HS-5 (cell line): ENCODE data around the gene CARMIL3.
"Not testable (repeated sequence)": the region's sequence is repeated elsewhere in the genome, so short reads cannot be mapped to it uniquely, and the experiment has no call there.

ENCODE experiments used
- DNase-seq: peaks from one replicate; pipeline ENCODE4 v3.0.0-alpha.2; 2012; ENCODE audit warnings: low read depth

CARMIL3 gene

DNA sequence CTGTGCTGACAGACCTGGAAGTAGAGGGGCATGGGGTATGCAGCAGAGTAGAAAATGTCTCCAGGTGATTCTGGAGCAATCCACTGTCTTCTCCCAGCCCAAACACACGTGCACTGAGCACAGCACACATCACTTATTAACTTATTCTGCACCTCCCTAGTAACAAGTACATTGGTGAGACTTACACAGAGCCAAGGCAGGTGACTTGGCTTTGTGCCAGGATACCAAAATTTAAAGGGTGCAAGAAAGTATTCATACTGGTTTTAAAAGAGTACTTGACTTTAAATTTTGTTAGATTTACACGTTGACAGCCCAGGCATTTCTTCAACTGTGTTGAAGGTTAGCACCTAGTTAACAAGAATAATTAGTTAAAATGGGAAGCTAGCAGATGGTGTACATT lies 11.1 kb upstream of the CARMIL3 start:
- no peak for DNase-seq

DNA sequence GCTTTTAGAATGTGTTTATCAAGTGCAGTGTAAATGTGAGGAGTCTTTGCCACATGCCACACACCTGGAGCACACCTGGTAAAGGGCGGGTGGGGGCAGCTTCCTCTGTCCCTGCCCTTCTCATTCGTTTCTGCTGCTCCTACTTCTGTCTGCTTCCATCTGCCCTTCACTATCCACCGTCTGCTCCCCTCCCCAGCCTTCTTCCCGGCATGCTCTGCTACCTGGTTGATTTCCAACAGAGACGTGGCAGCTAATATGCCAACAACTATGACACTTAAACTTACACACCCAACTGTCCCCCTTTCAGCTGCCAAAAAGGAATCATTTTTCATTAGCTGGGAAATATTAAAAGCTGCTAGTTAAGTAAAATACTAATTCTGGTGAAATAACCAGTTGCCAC lies 9.1 kb upstream of the CARMIL3 start:
- no peak for DNase-seq

DNA sequence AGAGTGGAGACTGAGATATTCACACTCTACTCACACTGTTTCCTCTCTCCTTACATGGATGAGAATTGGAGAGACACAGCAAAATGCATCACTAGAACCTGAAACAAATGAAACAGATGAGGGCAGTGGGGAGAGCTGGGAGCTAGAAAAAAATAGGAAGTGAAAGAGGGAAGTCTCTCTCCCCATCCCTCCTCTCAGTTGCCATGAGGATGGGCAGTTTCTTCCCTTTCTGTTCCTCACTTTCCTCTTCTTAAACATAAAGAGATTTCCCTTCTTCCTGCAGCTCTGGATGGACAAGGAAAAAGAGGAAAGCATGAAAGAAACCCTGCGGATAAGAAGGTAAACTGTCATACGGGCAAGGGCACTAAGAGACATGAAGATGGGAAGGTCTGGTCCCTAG lies 2.8 kb upstream of the CARMIL3 start:
- DNase-seq: not testable (repeated sequence)

DNA sequence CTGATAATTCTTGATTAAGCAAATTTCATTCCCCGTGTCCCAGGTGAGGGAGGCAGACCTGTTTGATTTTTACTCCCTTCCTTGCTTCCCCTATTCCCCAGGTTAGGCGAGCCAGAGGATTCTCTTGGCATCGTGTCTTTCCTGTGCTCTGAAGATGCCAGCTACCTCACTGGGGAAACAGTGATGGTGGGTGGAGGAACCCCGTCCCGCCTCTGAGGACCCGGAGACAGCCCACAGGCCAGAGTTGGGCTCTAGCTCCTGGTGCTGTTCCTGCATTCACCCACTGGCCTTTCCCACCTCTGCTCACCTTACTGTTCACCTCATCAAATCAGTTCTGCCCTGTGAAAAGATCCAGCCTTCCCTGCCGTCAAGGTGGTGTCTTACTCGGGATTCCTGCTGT lies 1.1 kb upstream of the CARMIL3 start:
- DNase-seq: not testable (repeated sequence)

DNA sequence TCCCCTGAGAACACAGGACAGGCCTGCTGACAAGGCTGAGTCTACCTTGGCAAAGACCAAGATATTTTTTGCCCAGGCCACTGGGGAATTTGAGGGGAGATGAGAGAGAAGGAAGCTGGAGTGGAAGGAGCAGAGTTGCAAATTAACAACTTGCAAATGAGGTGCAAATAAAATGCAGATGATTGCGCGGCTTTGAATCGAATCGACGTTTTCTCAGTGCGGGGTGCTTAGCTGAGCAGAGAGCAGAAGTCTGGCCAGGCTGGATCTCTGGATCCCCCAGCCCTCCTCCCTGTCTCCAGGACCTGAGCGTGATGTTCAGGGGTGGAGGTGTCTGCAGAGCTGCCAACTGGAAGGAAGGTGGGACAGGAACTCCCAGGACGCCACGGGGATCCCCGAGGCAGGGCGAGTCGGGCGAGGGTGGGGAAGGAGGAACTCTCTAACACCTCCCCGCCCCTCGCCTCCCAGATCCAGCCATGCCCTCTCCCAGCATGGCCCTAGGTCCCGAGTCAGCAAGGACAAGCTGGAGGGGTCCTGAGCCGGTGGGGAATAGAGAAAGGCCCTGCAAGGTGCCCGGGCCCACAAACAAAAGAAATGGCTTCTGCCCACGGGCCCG lies 527 bp upstream of the CARMIL3 start:
- no peak for DNase-seq

DNA sequence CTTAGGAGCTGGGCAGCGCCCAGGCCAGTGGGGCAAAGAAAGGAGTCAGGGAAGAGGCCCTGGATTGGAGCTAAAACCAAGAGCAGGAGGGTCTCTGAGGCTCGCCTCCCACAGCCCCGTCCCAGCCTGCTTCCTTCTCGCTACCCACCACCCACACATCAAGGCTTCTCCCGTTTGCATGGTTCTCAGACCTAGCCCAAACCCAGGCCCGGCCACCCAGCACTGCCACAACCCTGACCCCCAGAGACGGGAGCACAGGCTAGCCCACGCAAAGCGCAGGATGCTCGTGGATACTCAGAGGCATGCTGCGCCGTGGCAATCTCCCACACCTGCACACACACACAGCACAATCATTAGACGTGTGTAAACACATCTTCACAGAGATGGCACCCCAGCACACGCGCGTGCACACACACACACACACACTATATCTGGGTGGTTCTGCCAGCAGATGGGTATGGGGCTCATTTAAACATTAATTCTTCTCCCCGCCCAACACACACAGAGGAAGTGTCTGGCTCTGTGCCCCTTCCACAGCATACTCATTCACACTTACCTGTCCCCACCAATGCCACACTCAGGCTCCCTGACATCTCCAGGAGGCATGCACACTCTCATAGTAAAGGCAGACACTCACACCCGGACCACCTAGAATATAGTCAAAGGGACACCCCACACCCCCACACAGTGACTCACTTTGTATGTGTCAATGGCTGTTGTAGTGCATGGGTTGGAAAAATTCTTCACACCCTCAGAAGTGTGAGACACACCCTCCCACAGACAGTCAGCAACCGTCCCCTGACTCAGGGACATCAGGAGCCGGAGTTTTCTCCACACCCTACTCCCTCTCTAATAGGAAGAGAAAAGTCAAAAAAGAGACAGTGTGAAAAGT lies 1.1 kb downstream of the CARMIL3 start:
- no peak for DNase-seq

DNA sequence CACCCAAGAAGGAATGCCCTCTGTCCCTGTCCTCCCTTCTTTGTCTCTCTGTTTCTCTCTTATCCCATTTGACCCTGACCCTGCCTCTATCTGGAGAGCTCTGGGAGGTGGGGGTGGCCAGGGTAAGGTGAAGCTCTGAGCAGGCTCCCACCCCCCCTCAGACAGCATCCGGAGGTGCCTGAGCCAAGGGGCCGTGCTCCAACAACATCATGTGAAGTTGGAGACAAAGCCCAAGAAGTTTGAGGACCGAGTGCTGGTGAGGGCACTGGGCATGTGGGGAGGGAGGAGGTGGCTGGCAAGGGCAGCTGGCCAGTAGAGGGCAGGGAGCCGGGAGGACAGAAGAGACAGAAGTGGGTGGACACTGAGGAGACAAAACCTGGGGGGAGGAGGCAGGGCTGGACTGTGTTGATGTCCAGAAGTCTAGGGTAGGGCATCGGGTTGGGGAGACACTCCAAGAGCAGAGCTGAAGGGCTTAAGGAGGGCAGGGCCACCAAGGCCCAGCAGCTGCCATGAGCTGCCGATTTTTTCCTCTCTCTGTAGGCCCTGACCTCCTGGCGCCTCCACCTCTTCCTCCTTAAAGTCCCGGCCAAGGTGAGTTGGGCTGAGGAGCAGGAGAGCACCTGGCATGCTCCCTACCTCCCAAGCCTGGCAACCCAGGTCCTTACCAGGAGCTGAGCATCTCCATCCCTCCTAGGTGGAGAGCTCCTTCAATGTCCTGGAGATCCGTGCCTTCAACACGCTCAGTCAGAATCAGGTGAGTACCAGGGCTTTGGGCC lies 1.9 kb downstream of the CARMIL3 start:
- no peak for DNase-seq

DNA sequence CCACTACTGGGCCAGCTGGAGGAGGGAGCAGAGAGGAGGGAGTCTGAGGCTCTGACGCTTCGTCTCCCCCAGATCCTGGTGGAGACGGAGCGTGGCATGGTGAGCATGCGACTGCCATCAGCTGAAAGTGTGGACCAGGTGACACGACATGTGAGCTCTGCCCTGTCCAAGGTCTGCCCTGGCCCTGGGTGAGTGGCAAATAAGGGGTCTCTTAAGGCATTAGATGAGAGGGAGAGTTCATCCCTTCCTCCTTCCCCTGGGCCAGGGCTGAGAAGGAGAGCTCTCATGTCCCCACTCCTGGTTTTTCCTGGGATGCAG lies 2.5 kb downstream of the CARMIL3 start:
- DNase-seq: no peak

DNA sequence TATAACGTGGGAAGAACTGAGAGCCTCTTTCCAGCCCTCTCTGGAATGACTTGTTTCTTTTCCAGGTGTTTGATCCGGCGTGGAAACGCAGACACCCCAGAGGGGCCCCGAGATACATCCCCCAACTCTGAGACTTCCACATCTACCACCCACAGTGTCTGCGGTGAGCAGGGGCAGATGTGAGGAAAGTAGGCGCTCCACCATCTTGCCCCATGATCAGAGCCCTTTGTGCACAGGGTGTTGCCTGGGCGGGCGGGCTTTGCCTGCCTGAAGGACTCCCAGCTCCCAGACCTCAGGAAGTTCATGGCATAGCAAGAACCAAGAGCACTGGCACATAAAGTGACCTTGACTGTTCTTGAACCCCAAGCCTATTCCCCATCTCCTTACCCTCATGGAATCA lies 2.8 kb downstream of the CARMIL3 start:
- no peak for DNase-seq

DNA sequence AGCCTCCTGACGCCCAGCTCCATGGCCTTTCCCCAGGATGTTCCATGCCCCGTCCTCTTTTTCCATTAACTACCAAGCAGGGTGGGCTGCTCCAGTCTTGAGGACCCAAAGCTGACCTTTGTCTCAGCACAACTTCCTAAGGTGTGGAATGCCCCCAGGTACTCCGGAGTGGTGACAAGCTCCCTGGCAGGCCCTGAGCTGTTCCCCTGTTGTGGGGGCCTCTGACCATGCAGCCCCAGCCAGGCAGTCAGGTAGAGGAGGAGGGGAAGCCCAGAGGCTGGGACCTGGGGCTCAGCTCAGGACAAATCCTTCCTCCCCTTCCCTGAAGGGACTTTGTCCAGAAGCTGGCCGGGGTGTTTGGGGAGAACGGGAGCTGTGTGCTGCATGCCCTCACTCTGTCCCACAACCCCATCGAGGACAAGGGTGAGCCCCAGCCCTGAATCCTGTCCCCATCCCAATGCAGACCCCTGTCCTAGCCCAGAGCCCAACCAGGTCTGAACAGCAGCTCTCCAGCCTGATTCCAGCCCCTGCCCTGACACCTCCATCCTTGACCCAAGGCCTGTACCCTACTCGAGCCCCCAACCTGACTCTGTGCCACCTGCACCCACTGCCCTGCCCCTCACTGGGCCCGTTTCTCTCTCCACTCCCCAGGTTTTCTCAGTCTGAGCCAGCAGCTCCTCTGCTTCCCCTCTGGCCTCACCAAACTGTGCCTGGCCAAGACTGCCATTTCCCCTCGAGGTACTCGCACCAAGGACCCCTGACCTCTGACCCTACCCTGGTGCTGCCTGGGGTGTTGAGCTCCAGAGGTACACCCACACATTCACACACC lies 4.4 kb downstream of the CARMIL3 start:
- no peak for DNase-seq

DNA sequence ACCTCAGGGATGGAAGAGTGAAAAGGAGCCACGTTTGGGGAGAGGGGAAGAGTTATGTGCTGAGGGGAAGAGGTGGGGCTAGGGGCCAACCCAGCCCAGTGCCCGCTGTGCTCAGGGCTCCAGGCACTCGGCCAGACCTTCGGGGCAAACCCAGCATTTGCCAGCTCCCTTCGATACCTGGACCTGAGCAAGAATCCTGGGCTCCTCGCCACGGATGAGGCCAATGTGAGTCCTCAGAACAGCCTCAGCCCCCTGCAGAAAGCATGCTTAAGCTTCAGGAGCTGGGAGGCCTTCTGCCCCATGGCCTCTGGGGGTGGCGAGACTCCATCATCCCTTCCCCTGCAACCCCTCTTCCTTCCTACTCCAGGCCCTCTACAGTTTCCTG lies 5.0 kb downstream of the CARMIL3 start:
- DNase-seq: no peak

DNA sequence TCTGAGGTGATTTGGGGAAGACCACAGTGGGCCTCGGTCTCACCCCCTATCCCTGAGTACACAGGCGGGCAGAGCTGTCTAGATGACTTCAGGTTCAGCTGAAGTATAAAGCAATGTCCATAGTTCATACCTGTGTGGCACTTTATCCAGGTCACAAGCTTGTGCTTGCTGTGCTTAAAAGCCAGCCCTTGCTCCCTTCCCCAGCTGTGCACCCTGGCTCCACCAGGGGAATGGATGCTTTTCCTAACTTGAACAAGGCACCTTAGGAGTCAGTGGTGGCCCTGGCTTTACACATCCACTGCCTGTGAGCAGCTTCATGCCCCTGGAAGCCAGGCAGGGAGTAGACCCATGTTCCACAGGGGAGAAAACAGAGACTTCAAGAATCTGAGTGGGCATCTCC lies 5.5 kb downstream of the CARMIL3 start:
- DNase-seq: no peak

DNA sequence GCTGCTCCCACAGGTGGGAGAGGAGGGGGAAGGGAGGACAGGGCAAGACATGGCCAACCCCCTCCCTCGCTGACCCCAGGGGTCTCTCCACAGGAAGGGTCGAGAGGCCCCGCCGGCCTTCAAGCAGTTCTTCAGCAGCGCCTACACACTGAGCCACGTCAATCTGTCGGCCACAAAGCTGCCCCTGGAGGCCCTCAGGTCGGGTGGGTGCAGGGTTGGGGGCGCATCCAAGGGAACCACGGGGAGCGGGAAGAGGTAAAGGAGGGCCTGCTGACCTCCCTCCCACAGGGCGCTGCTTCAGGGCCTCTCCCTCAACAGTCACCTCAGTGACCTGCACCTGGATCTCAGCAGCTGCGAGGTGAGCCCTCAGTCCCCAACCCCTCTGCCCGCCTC lies 6.1 kb downstream of the CARMIL3 start:
- no peak for DNase-seq

DNA sequence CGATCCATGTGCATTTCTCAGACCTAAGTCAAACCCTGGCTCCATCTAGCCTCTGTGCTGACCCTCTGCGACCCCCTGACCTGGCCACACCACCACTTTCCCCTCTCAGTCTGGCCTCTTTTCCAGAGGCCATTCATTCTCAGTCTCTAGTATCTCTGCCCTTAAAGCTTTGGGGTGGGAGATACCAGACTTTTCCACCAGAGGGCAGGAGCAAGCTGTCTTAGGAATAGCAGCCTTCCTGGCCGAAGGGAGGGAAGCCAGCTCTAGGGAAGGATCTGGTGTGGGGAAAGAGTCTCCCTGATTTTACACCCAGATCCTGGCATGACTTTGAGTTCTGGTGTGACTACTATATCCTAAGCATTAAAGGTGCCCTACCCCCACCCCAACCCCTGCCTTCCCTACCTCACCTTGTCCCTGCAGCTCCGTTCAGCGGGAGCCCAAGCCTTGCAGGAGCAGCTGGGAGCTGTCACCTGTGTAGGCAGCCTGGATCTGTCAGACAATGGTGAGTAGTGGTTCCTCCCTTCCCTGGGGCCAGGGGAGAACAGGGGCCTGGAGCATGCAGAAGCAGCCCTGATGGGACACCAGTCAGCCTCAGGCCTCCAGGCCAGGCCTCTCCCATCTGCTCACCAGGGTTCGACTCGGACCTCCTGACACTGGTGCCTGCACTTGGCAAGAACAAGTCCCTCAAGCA lies 6.6 kb downstream of the CARMIL3 start:
- peak; percentile 18 for DNase-seq

DNA sequence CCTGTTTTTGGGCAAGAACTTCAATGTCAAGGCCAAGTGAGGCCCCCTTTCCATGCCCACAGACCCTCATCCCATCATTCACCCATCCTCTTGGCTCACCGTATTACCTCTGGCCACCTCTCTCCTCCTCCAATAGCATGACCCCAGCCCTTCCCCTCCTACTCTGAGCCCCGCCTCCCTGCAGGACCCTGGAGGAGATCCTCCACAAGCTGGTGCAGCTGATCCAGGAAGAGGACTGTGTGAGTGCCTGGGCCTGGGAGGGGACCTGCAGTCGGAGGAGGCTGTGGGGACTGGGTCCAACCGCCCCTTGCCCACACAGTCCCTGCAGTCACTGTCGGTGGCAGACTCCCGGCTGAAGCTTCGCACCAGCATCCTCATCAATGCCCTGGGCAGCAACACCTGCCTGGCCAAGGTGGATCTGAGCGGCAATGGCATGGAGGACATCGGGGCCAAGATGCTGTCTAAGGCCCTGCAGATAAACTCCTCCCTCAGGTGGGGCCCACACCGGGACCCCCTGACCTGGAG lies 7.2 kb downstream of the CARMIL3 start:
- DNase-seq: no peak

DNA sequence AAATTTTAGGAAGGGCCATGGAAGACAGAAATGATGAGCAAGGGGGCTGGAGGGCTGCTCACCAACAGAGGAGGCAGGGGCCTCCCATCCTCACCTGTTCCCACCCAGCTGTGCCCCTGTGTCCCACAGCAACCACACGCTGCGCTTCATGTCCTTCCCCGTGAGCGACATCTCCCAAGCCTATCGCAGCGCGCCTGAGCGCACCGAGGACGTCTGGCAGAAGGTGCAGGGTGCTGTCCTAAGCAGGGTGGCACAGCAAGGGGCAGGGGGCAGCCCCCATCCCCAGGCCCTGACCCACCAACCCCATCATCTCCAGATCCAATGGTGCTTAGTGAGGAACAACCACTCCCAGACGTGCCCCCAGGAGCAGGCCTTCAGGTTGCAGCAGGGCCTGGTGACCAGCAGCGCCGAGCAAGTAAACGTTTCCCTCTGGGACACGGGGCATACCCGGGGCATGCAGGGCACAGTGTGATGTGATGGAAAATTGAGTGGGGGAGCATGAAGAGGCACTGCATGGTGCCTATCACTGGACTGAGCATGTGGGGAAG lies 8.1 kb downstream of the CARMIL3 start:
- DNase-seq: no peak

DNA sequence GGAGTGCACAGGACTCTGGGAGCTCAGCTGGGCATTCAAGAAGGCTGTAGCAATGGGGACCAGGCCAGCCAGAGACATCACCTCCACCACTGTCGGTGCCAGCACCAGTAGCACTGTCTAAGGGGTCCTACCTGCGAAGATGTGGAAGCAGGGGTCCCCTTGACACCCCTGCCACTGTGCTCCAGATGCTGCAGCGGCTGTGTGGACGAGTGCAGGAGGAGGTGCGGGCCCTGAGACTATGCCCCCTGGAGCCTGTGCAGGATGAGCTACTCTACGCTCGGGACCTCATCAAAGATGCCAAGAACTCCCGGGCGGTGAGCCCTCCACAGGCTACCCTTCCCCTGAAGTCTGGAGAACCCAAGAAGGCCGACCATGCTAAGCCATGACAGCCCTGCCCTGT lies 8.6 kb downstream of the CARMIL3 start:
- DNase-seq: no peak

DNA sequence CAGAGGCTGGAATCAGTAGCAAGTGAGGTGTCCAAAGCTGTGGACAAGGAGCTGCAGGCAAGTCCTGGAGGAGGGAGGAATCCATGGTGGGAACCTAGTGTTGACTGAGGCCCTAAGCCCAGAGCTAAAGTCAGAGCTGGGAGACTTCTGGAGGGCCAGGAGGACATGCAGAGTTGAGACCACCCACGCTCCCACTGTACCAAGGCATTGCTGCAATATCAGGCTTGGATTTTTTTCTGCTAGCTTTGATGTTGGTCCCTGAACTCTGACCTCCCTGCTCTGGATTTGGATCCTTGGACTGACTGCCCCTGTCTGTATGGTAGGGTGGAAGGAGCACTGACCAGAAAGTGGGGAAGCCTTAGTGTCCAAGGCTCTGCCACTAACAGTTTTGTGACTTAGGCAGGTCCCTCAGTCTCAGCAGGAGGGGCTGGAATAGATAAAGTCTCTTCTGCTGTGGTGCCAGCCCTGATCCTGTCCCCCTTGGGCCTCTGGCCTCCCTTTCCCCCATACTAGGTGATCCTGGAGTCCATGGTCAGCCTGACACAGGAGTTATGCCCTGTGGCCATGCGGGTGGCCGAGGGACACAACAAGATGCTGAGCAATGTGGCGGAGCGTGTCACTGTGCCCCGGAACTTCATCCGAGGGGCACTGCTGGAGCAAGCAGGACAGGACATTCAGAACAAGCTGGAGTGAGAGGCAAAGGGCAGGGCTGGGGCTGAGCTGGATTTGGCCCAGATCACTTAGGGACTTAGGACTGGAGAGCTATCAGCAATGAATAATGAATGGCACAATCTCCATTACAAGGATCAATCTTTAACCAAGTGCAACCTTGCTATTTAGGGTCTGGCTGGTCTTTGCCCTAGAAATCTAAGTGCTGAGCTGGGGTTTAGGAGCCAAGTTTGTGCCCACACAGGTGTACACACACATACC lies 9.4 kb downstream of the CARMIL3 start:
- DNase-seq: no peak

DNA sequence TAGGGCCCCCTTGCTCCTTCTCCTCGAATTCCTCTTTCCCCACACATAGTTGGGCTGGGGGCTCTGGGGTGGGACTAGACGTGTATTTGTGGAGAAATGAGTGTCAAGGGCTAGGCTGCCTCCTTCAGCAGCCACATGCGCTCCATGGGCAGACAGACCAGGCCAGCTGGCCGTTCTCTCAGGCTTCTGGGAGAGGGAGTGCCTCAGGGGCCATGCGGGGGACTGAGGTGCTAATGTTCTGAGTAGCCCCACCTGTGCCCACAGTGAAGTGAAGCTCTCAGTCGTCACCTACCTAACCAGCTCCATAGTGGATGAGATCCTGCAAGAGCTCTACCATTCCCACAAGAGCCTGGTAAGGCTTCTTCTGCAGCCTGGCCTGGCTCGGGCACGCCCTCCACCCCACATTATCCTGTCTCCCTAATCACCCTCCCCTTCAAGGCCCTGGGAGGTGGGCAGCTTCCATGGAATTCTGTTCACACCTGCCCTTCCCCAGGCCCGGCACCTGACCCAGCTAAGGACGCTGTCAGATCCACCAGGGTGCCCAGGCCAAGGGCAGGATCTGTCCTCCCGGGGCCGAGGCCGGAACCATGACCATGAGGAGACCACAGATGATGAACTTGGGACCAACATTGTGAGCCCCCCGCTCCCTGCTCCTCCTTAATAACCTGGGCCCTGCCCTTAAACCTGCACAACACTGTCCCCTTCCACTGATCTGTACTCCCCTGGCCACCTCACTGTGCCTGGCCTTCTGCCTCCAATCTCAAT lies 10.6 kb downstream of the CARMIL3 start:
- DNase-seq: no peak
